ENCODE measurements around the gene IER3.

The IER3 gene, protein sequence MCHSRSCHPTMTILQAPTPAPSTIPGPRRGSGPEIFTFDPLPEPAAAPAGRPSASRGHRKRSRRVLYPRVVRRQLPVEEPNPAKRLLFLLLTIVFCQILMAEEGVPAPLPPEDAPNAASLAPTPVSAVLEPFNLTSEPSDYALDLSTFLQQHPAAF

DNA sequence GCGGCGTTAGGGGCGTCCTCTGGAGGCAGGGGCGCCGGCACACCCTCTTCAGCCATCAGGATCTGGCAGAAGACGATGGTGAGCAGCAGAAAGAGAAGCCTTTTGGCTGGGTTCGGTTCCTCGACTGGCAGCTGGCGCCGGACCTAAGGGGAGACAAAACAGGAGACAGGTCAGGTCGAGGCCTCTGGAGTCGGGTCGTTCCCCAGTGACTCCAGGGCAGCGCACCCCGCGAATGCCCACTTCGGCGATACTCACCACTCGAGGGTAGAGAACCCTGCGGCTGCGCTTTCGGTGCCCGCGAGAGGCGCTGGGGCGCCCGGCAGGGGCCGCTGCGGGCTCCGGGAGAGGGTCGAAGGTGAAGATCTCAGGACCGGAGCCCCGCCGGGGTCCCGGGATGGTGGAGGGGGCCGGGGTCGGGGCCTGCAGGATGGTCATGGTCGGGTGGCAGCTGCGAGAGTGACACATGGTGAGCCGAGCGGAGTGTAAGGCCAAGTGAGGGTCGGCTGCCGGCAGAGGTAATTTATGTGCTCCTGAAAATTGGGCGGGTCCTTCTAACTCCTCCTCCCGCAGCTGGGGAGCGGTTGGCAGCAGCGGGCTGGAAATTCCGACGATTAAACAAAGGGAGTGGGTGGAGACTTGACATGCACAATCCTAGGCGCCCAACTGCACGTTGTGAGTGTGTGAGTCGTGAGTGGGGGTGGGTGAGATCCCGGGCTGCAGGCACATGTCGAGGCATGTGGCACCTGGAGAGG lies at the start of gene IER3:
Gene IER3 (minus strand): TSS at position 494 of the 752 bp plus-strand sequence. CDS start 29 bp downstream, at position 465.
- H3K9me3 ChIP-seq (ENCODE audit: control insufficient read depth in 2 of 2, low read length in 2 of 2) = no peaks in the 10 kb centered on the region
- peak within 1 kb of the TSS; percentile 94 to 97 for H3K27ac ChIP-seq (ENCODE audit: low read depth in 2 of 2, low read length in 2 of 2)
- peaks cover 11 to 16% of the 10 kb centered on the region in 2 donors for H3K36me3 ChIP-seq (ENCODE audit: control insufficient read depth in 2 of 2, insufficient read depth in 2 of 2, low read length in 2 of 2)
- peak within 1 kb of the TSS; percentile 88 to 99 for H3K9ac ChIP-seq (ENCODE audit: low read depth in 1 of 2, low read length in 2 of 2)
- H3K4me1 ChIP-seq (ENCODE audit: control insufficient read depth in 2 of 2, insufficient read depth in 2 of 2, low read length in 2 of 2) = peaks cover 39 to 61% of the 10 kb centered on the region in 2 donors
- H3K4me3 ChIP-seq (ENCODE audit: low read length in 2 of 2) = peak within 1 kb of the TSS; percentile 89 to 98
- H3K27me3 ChIP-seq (ENCODE audit: control insufficient read depth in 2 of 2, insufficient read depth in 2 of 2, low read length in 2 of 2) = no peaks in the 10 kb centered on the region

DNA sequence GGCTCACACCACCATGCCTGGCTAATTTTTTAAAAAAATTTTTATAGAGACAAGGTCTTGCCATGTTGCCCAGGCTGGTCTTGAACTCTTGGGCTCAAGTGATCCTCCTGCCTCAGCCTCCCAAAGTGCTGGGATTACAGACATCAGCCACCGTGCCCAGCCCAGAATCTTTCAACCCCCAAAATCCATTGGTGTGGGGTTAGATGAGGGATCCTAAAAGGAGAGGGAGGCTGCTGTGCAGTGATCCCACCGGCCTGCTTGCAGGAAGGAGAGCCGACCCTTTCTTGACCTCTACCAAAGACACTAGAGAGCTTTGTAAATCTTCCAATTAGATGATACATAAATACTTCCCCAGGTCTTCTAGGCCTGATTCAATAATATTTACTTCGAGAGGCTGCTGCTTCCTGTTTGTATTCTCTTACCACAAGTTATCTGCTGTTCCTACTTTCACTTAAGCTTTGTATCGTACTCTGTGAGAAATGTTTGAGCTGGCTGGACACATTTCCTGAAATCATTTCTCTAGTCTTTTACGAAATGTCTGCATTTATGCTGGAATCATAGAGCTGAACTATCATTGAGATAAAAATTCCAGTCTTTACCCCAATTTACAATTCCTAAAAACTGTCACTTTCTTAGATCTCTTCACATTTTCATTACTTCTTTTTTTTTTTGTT lies 49.3 kb upstream of the IER3 start:
- Histone ChIP-seq H3K4me1 (ENCODE audit: control insufficient read depth in 2 of 2, insufficient read depth in 2 of 2, low read length in 2 of 2) (no peaks in the 10 kb centered on the region), H3K36me3 (ENCODE audit: control insufficient read depth in 2 of 2, insufficient read depth in 2 of 2, low read length in 2 of 2) (no peaks in the 10 kb centered on the region), H3K27ac (ENCODE audit: low read depth in 2 of 2, low read length in 2 of 2) (peak overlapping the region; percentile 49 to 73), H3K9me3 (ENCODE audit: control insufficient read depth in 2 of 2, low read length in 2 of 2) (no peaks in the 10 kb centered on the region), H3K4me3 (ENCODE audit: low read length in 2 of 2) (peak overlapping the region in 1 of 2 donors; percentile 22), H3K27me3 (ENCODE audit: control insufficient read depth in 2 of 2, insufficient read depth in 2 of 2, low read length in 2 of 2) (no peaks in the 10 kb centered on the region), H3K9ac (ENCODE audit: low read depth in 1 of 2, low read length in 2 of 2) (peak overlapping the region; percentile 2 to 34)

DNA sequence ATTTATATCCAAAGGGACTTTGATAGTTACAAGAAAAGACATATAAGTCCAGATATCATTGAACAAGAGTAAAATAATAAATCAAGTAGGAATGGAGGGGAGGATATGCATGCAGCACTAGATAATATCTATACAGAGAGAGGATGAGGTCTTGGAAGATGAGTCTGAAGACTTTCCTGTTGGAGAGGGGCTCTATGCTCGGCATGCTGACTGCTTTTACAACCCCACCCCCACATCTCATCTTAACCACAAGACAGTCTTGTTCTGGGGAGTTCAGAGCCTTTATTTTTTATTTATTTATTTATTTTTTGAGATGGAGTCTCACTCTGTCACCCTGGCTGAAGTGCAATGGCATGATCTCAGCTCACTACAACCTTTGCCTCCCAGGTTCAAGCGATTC lies 48.4 kb upstream of the IER3 start:
- H3K4me3 ChIP-seq (ENCODE audit: low read length in 2 of 2) = no peak overlapping the region
- H3K27ac ChIP-seq (ENCODE audit: low read depth in 2 of 2, low read length in 2 of 2) = no peak overlapping the region
- no peaks in the 10 kb centered on the region for H3K9me3 ChIP-seq (ENCODE audit: control insufficient read depth in 2 of 2, low read length in 2 of 2)
- H3K36me3 ChIP-seq (ENCODE audit: control insufficient read depth in 2 of 2, insufficient read depth in 2 of 2, low read length in 2 of 2) = no peaks in the 10 kb centered on the region
- peaks cover 0 to 2% of the 10 kb centered on the region in 2 donors for H3K4me1 ChIP-seq (ENCODE audit: control insufficient read depth in 2 of 2, insufficient read depth in 2 of 2, low read length in 2 of 2)
- H3K9ac ChIP-seq (ENCODE audit: low read depth in 1 of 2, low read length in 2 of 2) = no peak overlapping the region
- H3K27me3 ChIP-seq (ENCODE audit: control insufficient read depth in 2 of 2, insufficient read depth in 2 of 2, low read length in 2 of 2) = no peaks in the 10 kb centered on the region

DNA sequence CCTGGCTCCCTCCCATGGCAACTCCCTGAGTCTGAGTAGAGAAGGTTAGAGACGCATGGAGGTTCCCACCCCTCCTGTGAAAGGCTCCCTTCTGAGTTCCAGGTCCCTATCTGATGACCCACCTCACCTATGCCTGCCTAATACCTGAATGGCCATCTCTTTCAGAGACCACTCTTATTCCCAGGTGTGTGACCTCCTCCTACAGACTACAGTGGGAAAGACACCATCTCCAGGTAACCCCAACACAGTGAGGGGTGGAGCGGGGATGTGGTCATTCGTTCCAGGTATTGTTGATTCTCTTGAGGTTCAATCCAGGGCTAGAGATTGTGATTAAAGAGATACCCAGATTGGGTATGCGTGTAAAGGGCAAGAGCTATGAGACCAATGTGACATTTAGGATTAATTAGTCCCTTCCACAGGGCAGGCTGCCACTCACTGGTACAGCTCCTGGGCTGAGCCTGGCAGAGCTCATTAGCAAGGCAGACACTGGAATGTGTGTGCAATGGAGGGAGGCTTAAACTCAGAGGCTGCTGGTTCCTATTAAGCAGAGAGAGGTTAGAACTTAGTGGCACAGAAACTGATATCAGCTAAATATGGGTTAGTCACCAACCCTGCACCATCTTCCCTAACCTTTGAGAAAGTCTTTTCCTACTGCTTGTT lies 46.5 kb upstream of the IER3 start:
- no peak overlapping the region for H3K9ac ChIP-seq (ENCODE audit: low read depth in 1 of 2, low read length in 2 of 2)
- no peaks in the 10 kb centered on the region for H3K9me3 ChIP-seq (ENCODE audit: control insufficient read depth in 2 of 2, low read length in 2 of 2)
- no peak overlapping the region for H3K4me3 ChIP-seq (ENCODE audit: low read length in 2 of 2)
- H3K4me1 ChIP-seq (ENCODE audit: control insufficient read depth in 2 of 2, insufficient read depth in 2 of 2, low read length in 2 of 2) = peaks cover 0 to 2% of the 10 kb centered on the region in 2 donors
- H3K36me3 ChIP-seq (ENCODE audit: control insufficient read depth in 2 of 2, insufficient read depth in 2 of 2, low read length in 2 of 2) = no peaks in the 10 kb centered on the region
- no peak overlapping the region for H3K27ac ChIP-seq (ENCODE audit: low read depth in 2 of 2, low read length in 2 of 2)
- H3K27me3 ChIP-seq (ENCODE audit: control insufficient read depth in 2 of 2, insufficient read depth in 2 of 2, low read length in 2 of 2) = no peaks in the 10 kb centered on the region

DNA sequence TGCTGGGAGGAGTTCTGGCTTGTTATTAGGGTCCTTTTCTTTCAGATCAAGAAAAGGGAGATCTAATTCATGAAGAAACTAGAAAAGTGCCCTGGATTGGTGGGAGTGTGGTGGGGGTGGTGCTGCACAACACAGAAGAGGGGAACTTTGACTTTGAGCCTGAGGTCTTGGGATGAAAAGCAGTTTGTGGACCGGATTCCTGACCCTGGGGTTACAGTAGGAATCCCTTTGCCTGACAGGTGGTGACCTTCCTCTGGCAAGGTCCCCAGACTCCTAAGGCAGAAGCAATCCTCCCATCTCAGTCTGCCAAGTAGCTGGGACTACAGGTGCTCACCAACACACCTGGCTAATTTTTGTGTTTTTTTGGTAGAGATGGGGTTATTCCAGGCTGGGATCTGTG lies 45.3 kb upstream of the IER3 start:
- Histone ChIP-seq H3K4me3 (ENCODE audit: low read length in 2 of 2) (no peak overlapping the region), H3K9ac (ENCODE audit: low read depth in 1 of 2, low read length in 2 of 2) (no peak overlapping the region), H3K4me1 (ENCODE audit: control insufficient read depth in 2 of 2, insufficient read depth in 2 of 2, low read length in 2 of 2) (peaks cover 0 to 2% of the 10 kb centered on the region in 2 donors), H3K27ac (ENCODE audit: low read depth in 2 of 2, low read length in 2 of 2) (no peak overlapping the region), H3K9me3 (ENCODE audit: control insufficient read depth in 2 of 2, low read length in 2 of 2) (no peaks in the 10 kb centered on the region), H3K36me3 (ENCODE audit: control insufficient read depth in 2 of 2, insufficient read depth in 2 of 2, low read length in 2 of 2) (no peaks in the 10 kb centered on the region), H3K27me3 (ENCODE audit: control insufficient read depth in 2 of 2, insufficient read depth in 2 of 2, low read length in 2 of 2) (no peaks in the 10 kb centered on the region)

DNA sequence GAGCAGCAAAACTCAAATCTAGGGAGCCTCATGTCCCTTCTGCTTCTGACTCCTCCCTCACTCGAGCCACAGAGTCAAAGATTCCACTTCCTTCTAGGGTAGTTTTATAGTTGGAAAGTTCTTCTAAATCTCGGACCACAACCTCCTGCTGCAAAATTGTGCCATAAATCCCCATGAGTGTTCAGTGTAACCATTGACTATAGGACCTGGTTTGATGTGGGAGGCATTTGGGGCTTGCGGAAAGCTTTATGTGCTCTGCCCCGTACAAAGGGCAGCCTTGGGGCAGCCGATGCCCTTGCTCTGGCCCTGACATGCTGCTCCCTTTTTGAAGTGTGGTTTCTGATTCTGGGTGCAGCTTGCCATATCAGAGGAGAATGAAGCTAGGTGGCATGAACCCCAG lies 43.6 kb upstream of the IER3 start:
- H3K4me3 ChIP-seq (ENCODE audit: low read length in 2 of 2) = no peak overlapping the region
- H3K9me3 ChIP-seq (ENCODE audit: control insufficient read depth in 2 of 2, low read length in 2 of 2) = no peaks in the 10 kb centered on the region
- H3K36me3 ChIP-seq (ENCODE audit: control insufficient read depth in 2 of 2, insufficient read depth in 2 of 2, low read length in 2 of 2) = no peaks in the 10 kb centered on the region
- H3K27me3 ChIP-seq (ENCODE audit: control insufficient read depth in 2 of 2, insufficient read depth in 2 of 2, low read length in 2 of 2) = no peaks in the 10 kb centered on the region
- H3K4me1 ChIP-seq (ENCODE audit: control insufficient read depth in 2 of 2, insufficient read depth in 2 of 2, low read length in 2 of 2) = peaks cover under 1 to 2% of the 10 kb centered on the region in 2 donors
- H3K27ac ChIP-seq (ENCODE audit: low read depth in 2 of 2, low read length in 2 of 2) = peak overlapping the region; percentile 20 to 48
- H3K9ac ChIP-seq (ENCODE audit: low read depth in 1 of 2, low read length in 2 of 2) = peak overlapping the region in 1 of 2 donors; percentile 14

DNA sequence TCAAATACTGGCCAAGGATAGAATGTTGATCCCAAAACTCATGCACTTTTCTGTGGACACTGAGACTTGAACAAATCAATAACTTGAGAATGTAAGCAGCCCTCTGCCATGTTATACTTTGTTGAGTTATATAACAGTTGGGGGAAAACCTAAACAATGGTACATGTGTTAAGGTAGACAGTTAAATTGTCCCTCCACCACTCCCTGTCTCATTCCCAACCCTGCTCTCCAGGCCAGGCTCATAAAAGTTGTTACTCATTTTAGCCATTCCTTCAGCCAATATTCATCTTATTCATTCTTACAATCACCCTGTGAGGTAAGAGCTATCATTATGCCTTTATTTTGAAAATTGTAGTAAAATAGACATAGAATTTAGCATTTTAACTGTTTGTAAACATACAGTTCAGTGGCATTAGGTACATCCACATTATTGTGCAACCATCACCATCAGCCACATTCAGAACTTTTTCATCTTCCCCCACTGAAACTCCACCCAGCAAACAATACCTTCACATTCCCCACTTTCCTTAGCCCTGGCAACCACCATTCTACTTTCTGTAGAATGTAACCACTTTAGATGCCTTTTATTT lies 38.2 kb upstream of the IER3 start:
- H3K4me3 ChIP-seq (ENCODE audit: low read length in 2 of 2) = peak overlapping the region; percentile 38 to 58
- no peaks in the 10 kb centered on the region for H3K9me3 ChIP-seq (ENCODE audit: control insufficient read depth in 2 of 2, low read length in 2 of 2)
- peaks cover 31 to 43% of the 10 kb centered on the region in 2 donors for H3K4me1 ChIP-seq (ENCODE audit: control insufficient read depth in 2 of 2, insufficient read depth in 2 of 2, low read length in 2 of 2)
- no peaks in the 10 kb centered on the region for H3K36me3 ChIP-seq (ENCODE audit: control insufficient read depth in 2 of 2, insufficient read depth in 2 of 2, low read length in 2 of 2)
- peak overlapping the region; percentile 90 to 99 for H3K27ac ChIP-seq (ENCODE audit: low read depth in 2 of 2, low read length in 2 of 2)
- peak overlapping the region; percentile 57 to 67 for H3K9ac ChIP-seq (ENCODE audit: low read depth in 1 of 2, low read length in 2 of 2)
- H3K27me3 ChIP-seq (ENCODE audit: control insufficient read depth in 2 of 2, insufficient read depth in 2 of 2, low read length in 2 of 2) = no peaks in the 10 kb centered on the region

DNA sequence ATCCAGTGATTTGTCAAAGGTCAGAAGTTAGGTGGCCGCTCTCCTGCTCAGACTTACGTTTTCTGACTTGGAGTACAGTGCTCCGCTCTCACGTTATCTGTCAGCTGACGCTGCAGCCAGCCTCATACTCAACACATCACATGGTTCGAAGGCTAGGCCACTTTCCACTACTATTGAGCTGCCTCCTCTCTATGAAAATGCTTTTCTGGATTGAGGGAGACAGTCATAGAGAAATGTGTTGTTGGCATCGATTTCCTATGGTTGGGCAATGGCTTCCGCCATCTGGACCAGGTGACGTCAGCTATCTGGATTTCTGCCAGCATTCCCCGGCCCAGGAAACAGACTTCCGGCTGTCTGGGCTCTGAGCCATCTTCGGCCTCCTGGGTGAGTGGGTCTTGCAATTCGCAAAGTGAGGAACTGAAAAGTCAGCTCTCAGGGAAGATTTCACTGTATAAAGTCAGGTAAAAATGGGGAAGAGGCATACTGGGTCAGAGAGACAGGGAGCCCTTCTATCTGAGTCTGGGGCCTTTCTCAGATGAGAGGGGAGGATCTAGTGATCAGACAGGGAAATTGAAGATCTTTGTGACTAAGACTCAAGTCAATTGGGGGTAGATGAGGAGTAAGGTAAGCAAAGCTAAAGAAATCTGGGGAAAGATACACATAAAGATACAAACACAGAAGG lies 37.5 kb upstream of the IER3 start:
- H3K4me3 ChIP-seq (ENCODE audit: low read length in 2 of 2) = peak overlapping the region; percentile 50 to 58
- H3K9ac ChIP-seq (ENCODE audit: low read depth in 1 of 2, low read length in 2 of 2) = peak overlapping the region; percentile 67 to 72
- H3K9me3 ChIP-seq (ENCODE audit: control insufficient read depth in 2 of 2, low read length in 2 of 2) = no peaks in the 10 kb centered on the region
- no peaks in the 10 kb centered on the region for H3K36me3 ChIP-seq (ENCODE audit: control insufficient read depth in 2 of 2, insufficient read depth in 2 of 2, low read length in 2 of 2)
- H3K4me1 ChIP-seq (ENCODE audit: control insufficient read depth in 2 of 2, insufficient read depth in 2 of 2, low read length in 2 of 2) = peaks cover 31 to 50% of the 10 kb centered on the region in 2 donors
- H3K27ac ChIP-seq (ENCODE audit: low read depth in 2 of 2, low read length in 2 of 2) = peak overlapping the region; percentile 90 to 99
- no peaks in the 10 kb centered on the region for H3K27me3 ChIP-seq (ENCODE audit: control insufficient read depth in 2 of 2, insufficient read depth in 2 of 2, low read length in 2 of 2)

DNA sequence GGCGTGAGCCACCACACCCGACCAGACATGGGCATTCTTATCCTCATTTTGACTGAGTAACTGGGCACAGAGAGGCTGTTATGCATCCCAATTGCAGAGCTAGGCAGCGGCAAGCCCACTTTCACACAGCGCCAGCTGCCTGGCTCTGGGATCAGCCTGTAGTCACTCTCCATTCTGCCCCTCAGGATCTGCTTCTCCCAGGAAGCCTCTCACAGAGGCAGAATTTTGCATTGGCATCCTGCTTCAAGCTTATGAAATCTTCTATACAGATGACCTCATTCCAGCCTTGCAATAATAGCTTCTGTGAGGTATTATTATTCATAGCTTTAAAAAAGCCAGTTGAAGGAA lies 37.0 kb upstream of the IER3 start:
- H3K9me3 ChIP-seq (ENCODE audit: control insufficient read depth in 2 of 2, low read length in 2 of 2) = no peaks in the 10 kb centered on the region
- peak overlapping the region; percentile 90 to 99 for H3K27ac ChIP-seq (ENCODE audit: low read depth in 2 of 2, low read length in 2 of 2)
- H3K4me1 ChIP-seq (ENCODE audit: control insufficient read depth in 2 of 2, insufficient read depth in 2 of 2, low read length in 2 of 2) = peaks cover 35 to 55% of the 10 kb centered on the region in 2 donors
- H3K4me3 ChIP-seq (ENCODE audit: low read length in 2 of 2) = peak overlapping the region; percentile 50 to 58
- H3K36me3 ChIP-seq (ENCODE audit: control insufficient read depth in 2 of 2, insufficient read depth in 2 of 2, low read length in 2 of 2) = no peaks in the 10 kb centered on the region
- H3K27me3 ChIP-seq (ENCODE audit: control insufficient read depth in 2 of 2, insufficient read depth in 2 of 2, low read length in 2 of 2) = no peaks in the 10 kb centered on the region
- H3K9ac ChIP-seq (ENCODE audit: low read depth in 1 of 2, low read length in 2 of 2) = peak overlapping the region; percentile 67 to 72
